NCI-H2107 treated with DMSO at 0.1 percent for 48 hours (cell line): ENCODE data around the gene LMAN2.
A peak's percentile ranks its signal among the peaks of the same experiment; 100 is the strongest.
"Not testable (repeated sequence)": the region's sequence is repeated elsewhere in the genome, so short reads cannot be mapped to it uniquely, and the experiment has no call there.

Experiments used
- DNase-seq: peaks from one replicate; lab custom pipeline; 2025; ENCODE audit not compliant: unreplicated experiment; lab: John Stamatoyannopoulos, UW

Gene LMAN2

DNA sequence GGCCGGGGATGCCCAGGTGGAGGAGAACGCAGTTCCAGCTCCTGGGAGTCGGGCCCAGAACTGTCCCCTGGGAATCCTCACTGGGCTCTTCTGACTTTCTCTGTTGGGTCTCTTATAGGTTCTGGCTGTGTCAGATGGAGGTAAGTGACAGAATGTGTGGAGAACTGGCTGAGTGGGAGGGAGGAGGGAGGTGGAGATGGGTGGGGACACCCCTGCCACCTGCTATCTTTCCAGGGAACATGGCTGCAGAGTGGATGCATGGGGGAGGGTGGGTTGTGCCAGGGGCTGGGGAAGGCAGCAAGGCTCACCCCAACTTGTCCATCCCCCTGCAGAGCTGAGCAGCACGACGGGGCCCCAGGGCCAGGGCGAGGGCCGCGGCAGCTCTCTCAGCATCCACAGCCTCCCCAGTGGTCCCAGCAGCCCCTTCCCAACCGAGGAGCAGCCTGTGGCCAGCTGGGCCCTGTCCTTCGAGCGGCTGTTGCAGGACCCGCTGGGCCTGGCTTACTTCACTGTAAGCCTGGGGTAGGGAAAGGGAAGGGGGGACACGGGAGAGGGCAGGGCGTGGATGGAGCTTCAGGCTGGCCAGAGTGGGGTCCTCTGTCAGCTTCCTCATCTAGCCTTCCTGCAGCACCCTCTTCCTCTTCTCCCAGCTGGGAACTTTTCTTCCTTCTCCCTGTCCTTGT, 14.5 kb upstream of the LMAN2 start:
- DNase-seq: no peak

DNA sequence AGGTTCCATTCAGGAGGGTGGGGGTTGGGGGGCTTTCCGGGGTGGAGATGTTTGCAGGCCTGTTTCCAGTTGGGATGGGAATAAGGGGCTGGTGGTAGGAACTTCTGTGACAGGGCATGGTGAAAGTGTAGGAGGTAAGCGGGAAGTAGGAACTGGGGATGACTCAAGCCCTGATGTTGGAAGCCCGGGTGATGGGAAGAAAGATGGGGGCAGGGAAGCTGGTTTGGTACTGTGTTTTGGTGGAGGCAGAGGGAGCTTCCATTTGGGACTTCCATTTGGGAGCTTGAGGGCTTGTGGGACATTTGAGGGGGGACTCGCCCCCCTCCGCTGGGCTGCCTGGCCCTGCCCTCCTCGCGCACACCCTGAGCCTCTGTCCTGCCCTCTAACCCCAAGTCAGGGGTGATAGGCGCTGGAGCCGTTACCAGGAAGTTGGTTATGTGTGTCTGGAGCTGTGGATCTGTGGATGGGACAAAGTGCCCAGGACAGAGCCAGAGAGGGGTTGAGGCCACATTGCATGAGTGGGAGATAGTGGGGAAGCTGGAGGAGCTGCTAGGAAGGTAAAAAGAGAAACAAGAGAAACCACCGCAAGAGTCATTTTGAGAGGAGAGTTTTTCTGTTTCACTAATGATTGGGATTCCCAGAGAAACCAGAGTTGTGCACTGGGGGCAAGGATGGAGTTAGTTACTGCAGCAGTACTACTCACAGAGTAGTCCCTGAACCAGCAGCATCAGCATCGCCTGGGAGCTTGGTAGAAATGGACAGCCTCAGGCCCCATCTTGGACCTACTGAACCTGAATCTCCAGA, 12.9 kb upstream of the LMAN2 start:
- DNase-seq: no peak

DNA sequence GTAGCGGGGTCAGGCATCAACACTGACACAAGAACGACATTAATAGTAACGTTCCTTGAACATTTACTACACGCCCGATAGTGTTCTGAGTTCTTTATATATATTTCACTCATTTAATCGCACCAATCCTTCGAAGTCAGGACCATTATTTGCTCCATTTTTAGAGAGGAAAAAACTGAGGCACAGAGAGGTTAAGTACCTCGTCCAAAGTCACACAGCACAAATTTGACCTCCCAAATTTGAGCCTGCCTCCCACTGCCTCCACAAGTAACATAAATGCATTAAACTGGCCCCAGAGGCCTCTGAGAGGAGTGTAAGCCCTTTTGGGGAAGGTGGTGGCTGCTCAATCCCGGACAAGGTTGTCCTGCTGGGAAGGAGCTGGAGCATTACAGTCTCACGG, 12.1 kb upstream of the LMAN2 start:
- no peak for DNase-seq

DNA sequence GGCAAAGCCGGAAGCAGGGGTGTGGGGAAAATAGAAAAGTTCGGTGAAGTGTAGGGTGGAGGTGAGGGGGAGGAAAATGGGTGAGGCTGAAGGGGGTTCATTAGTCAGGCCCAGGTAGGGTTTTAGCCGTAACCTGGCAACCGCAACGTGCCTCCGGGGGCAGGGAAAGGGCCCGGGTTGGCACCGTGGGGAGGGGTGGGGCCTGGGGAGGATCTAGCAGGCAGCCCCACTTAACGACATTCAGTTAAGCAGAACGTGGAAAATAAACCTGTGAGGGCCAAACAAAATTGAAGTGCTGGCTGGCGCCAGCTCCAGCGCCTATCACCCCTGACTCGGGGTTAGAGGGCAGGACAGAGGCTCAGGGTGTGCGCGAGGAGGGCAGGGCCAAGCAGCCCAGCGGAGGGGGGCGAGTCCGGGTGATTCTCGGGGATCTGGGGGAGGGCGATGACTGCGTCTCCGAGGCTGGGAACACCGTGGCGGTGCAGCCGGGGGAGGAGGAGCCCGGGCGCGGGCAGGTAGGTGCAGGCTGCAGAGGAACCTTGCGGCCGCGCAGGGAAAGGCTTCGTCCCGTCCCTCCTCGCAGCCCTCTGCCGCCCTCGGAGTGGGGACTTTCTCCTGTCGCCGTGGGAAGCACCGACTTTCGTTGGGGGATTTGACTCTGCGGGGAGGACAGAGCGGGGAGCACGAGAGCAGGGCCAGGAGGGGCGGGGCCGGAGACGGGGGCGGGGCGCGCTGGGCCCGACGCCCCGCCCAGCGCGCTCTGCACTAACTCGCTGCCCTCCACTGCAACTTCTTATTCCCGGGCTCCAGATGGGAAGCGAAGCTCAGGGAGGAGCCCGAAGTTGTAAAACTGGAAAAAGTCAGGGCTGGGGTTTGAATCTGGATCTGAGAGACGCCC, 11.4 kb upstream of the LMAN2 start:
- no peak for DNase-seq

DNA sequence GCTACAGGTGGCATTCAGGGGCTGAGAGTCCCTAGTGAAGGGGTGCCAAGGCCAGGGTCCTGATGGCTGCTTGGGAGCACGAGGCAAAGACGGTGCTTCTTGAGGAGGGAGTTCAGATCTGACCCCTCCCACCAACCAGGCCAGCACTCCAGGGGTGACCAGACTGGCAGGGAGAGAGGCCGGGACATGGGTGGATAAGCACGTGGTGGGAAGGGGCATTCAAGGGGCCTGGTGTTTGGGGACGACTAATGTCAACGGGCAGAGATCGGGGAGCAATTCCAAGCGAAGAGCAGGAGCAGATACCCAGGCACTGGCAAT, 10.8 kb upstream of the LMAN2 start:
- DNase-seq: no peak

DNA sequence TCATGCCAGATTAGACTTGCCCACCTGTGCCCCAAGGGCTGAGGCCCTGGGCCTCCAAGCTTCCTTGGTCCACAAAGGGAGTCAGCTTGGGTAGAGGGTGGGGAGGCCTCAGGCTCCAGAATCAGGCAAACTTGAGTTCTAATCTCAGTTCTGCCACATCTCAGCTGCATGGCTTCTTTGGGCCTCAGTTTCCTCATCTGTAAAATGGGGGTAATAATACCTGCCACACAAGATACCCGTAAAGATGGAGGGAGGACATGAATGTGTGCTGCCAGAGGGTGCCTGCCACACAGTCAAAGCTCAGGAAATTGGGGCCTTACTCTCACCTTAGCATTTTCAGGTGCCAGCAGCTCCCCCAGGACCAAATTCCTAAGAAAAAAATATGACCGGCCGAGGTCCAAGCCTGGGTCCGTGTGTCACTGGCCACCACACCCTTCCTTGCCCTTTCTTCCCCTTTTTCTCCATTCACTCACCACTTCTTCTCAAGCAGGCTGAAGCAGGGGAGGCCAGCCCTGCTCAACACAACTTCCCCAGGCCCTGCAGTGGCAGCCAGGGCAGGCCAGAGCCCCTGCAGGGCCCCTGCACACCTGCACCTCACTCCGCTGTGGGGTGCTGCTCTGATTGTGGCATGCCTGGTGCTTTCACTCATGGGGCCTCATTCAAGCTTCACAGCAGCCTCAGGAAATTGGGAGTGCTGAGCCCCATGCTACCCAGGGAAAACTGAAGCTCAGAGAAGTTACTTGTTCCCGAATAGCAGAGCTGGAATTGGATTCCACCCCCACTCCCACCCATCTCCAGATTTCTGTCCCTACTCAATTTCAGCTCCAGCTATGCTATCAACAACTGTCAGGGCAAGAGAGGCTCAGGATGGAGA, 10.2 kb upstream of the LMAN2 start:
- DNase-seq: no peak

DNA sequence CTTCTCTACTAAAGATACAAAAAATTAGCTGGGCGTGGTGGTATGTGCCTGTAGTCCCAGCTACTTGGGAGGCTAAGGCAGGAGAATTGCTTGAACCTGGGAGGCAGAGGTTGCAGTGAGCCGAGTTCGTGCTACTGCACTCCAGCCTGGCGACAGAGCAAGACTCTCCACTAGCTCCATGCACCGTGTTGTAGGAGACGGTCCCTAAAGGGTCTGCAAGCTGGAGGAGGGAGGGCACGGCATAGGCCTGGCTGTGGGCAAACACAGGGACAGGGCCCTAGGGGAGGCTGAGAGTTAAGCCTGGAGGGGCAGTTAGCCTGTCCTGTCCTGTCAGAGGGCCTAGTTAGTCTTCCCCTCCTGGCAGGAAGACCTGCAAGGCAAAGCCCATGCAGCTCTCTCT, 9.3 kb upstream of the LMAN2 start:
- DNase-seq: not testable (repeated sequence)

DNA sequence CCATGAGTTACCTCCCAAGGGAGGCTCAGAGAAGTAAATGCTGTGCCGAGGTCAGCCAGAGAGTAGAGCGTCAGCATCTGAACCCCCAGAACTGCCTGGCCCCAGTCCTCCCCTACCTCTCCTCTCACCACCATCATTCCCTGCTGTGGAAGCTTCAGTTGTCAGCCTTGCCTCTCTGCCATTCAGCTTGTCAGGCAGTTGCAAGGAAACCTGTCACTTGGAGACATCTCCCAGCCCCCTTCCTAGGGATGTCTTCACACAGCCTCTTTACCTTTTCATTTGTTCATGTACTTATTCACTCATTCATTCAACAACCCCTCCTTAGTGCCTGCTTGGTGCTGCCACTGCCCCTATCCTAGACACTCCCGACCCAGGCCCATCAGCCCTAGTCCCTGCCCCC, 8.4 kb upstream of the LMAN2 start:
- DNase-seq: no peak

DNA sequence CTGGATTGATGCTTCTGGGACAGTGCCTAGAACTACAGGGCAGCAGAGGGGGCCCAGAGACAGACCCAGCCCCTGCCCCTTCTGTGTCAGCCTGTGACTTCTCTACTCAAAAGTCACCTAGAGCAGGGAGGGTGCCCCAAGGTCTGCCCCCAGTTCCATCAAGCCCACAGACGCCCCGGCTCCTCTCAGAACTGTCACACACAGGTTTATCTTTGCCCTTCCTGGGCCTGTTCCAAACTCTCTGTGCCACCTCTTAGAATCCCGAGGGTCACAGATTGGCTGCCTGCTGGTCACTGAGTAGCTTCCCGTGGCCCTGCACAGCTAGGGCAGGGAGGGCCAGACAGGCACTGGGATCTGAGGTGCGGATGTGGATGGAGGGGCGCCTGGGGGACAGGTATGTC, 8.0 kb upstream of the LMAN2 start:
- DNase-seq: no peak

DNA sequence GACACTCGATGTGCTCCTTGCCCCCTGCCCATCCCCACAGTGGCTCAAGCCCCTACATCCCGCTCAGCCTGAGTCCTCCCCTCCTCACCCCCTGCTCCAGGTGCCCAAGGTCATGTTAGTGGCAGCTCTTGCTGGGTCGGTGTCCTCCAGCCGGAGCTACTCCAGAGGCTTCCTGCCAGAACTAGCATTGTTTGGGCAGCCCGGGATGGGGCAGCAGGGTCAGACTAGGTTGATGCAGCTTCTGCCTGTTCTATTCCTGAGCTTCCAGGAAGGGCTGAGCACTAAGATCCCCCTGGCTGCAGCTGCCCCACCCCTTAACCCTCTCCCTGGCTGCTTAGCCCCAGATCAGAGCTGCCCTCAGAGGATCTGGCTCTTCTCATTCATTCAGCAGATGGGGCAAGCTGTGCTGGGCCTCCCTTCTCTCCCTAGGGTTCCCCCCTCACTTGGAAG, 6.9 kb upstream of the LMAN2 start:
- DNase-seq: no peak

DNA sequence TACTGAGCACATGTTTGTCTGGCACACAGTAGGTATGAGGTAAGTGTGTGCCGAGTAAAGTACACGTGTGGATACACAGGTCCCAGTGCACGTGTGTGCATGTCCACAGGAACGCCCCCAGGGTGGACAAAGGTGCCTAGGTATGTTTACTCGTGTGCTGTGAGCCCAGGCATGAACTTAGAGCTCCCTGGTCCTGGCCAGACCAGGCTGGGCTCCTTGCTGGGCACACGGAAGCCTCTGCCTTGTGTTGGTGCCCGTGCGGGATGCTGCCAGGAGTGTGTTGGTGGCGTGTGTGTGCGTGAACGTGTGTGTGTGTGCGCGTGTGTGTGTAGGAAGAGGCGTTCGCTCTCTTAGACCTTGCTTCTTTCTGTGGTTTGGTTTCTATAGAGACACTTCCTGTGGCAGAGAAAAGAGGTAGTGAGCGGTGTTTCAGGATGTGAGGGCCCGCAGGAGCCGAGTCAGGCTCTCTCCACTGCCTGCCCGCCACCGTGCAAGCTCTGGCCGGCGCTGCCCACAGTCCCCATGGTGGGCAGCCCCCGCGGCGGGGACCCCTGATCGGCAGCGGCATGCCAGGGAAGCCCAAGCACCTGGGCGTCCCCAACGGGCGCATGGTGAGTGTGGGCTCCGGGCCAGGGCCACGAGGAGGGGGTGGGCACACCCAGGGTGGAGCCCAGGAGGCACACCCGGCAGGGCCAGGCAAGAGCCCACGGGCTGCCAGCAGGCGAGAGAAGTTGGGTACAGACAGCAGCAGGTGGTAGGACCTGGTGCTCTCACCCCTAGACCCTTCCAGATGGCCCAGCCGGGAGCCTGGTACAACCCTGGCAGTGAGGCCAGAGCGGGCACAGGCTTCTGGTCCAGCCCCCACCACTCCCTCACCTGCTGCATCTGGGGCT, 6.2 kb upstream of the LMAN2 start, which contains the start of gene RGS14:
Gene RGS14, plus strand, starts transcription at position 466 of the 893 bp plus-strand sequence. Its CDS starts 101 bp downstream, at position 567.
- DNase-seq: peak; percentile 10

DNA sequence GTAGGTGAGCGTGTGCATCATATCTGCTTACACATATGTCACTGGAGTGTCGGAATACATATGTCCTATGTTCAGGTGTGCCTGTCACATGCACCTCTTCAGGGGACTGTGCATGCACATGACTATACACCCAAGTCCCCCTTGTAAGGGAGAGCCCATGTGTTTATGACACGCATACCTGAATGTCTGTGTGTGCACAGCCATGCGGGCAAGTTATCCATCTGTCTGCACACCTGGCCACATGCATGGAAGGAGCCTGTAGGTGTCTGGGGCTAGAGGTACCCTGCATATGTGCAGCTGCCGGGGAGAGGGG, 5.6 kb upstream of the LMAN2 start:
- DNase-seq: no peak

DNA sequence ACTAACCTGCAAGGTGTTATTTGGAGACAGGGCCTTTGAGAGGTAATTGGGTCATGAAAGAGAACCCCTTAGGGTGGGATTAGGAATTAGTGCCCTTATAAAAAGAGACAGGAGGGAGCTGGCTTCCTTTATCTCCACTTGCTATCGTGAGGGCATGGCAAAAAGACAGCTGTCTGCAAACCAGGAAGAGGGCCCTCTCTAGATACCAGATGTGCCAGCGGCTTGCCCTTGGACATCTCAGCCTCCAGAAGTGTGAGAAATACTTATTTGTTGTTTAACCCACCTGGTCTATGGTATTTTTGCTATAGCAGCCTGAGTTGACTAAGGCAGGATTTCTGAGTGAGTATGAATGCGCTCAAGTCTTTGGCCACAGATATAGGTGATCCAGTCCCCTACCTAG, 5.3 kb upstream of the LMAN2 start:
- no peak for DNase-seq

DNA sequence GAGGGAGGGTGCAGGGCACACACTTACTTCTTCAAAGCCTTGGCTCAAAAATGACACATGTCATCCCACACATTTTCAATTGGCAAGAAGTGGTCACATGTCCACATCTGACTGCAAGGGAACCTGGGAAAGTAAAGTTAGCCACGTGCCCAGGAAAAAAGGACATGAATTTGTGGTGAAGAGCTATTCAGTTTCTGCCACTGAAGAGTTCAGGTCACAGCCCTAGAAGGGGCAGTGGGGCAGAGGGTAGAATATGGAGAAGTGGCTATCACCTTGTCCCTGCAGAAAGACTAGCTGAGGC, 4.3 kb upstream of the LMAN2 start:
- no peak for DNase-seq

DNA sequence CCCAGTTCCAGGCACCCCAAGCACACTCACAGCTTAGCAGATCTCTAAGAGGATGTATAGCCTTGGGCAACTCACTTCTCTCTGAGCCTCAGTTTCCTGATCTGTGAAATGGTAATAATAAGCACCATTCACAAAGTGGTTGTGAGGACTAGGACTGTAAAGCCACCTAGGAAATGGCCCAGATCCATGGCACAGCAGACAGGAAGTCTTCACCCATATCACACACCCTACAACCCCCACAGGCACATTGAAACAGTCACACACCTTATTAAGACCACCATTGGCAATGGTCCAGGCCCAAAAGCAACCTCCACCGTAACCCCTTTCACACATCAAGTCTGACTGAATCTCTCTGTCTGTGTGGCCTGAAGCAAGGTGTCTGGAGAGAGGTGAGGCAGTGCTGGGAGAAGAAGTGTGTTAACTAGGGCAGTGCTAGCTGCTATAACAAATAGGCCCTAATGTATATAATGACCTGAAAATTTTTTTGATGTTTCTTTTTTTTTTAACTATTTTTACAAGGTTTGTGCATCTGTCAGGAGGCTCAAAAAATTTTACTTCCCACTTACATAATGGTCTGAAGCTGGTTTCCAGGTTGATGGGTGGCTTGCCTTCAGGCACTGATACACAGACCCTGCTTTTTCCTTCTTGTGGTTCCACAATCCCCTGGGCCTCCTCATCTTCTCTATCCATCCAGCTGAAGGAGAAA, 3.8 kb upstream of the LMAN2 start:
- DNase-seq: no peak

DNA sequence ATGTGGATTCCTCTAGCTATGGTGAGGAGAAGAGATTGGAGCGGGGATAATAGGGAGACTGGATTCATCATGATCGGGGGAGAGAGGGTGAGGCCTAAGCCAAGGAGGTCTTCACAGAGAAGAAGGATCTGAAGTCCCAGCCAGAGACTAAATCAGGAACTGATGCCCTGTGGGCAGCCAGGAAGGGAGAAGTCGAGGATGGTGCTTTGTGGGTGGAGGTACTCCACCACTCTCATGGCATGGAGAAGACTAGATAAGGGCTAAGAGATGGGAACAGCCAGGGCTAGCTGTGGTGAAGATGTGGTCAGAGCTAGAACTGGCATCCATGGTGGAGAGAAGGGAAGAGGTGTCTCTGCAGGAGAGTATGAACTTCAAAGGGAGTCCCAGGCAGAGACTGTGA, 3.2 kb upstream of the LMAN2 start:
- no peak for DNase-seq

DNA sequence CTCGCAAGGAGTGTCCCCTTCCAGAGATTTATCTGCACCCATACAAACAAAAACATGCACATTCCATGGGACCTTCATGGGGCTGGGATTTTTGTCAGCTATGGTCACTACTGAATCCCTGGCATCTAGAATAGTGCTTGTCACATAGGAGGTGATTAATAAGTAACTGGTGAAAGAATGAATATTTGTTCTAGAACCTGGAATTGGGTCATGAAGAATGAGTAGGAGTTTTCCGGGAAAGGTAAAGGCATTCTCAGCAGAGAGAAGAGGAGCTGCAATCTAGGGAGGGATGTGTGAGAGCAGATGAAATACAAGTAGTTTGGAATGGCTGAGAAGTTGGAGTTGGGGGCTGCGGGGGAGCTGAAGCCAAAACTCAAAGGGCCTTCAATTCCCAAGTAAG, 2.8 kb upstream of the LMAN2 start:
- no peak for DNase-seq

DNA sequence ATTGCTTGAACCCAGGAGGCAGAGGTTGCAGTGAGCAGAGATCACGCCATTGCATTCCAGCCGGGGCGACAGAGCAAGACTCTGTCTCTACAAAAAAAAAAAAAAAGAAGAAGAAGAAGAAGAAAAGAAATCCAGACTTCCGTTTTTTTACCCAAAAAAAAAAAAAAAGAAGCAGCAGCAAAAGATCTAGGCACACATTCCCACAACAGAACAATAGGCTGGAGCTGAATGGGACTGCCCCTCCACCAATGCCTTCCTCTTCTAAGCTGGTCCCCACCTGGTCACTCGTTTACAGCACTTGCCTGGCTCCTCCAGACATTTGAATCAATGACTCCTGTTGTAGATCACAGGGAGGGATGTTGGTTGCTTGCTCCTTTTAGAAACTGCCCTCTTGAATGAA, 1.6 kb upstream of the LMAN2 start:
- DNase-seq: no peak

DNA sequence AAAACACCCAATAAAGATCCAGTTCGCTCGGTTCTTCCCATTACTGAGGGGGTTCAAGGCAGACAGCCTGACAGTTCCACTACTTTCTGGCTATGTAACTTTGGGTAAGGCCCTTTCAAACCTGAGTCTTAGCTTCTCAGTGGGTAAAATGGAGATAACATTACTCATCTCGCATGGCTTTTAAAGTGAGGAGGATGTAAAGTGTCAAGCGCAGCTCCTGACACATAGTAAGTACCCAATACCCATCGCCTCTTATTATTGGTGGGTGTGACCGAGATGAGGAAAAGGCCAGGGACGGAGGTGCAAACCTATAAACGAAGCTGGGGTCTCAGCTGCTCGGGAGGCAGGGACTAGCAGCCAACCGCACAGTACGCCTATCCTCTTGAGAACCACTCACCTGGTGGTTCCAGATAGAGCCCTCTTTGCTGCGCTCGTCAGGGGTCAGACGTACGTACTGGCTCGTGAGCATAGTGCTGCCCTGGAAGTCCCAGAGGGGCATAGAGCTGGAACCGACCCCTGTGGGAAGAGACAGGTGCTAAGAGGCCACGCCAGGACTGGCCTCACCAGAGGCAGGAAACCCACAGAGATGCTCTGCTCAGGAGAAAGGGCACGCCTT, 584 bp downstream of the LMAN2 start:
- no peak for DNase-seq
